ENCODE results near the gene ITCH. TPM values are rescaled to one million over a fixed set of nuclear protein-coding genes. Genes with fewer than 3 reads are reported as not detected.
"Not testable (repeated sequence)": the region's sequence is repeated elsewhere in the genome, so short reads cannot be mapped to it uniquely, and the experiment has no call there.

ITCH gene
- total and polyA plus RNA-seq, 11 donors: 6.0 to 49.0 (median 39.5) TPM

- peaks cover 2 to 57% (median 34%) of the 10 kb centered on the region in 12 donors for H3K4me1 ChIP-seq
Observed at GRCh38 chr20:34367155-34367554, 4.1 kb downstream of the ITCH start.

GRCh38 chr20:34367911-34368310 is 4.8 kb downstream of the ITCH start:
- peak overlapping the region in 2 of 12 donors; percentile 9 to 14 for H3K27ac ChIP-seq
- H3K36me3 ChIP-seq: peaks cover 0 to 45% (median 34%) of the 10 kb centered on the region in 9 donors
- WGBS, 4 donors: 85 to 88% (median 88%) methylated on average over 9 of the region's 9 CpGs
- H3K4me1 ChIP-seq: peaks cover 2 to 52% (median 32%) of the 10 kb centered on the region in 12 donors
- H3K27me3 ChIP-seq; H3K4me3 ChIP-seq; H3K9me3 ChIP-seq; ATAC-seq; intact Hi-C loops (cut with DNase I); DNase-seq: not testable (repeated sequence)

More at GRCh38 chr20:34367155-34367554, 4.1 kb downstream of the ITCH start:
- H3K27ac ChIP-seq: no peak overlapping the region
- no peaks in the 10 kb centered on the region for H3K27me3 ChIP-seq
- WGBS, 4 donors: 70 to 82% (median 80%) methylated on average over 5 of the region's 5 CpGs
- intact Hi-C loops (cut with DNase I): no loop called here
- no peaks in the 10 kb centered on the region for H3K9me3 ChIP-seq
- H3K4me3 ChIP-seq: no peak overlapping the region
- no peak for ATAC-seq
- DNase-seq: no peak
- peaks cover 0 to 40% (median 29%) of the 10 kb centered on the region in 9 donors for H3K36me3 ChIP-seq
- no peak for TF ChIP-seq POLR2A (IDR thresholded peaks at IDR 0.05)
- TF ChIP-seq CTCF (IDR thresholded peaks at IDR 0.05): no peak

- peak overlapping the region in 2 of 12 donors; percentile 9 to 14 for H3K27ac ChIP-seq
- ATAC-seq (no peak), DNase-seq (no peak)
- WGBS, 4 donors: 64 to 73% (median 69%) methylated on average over 4 of the region's 4 CpGs
- H3K36me3 ChIP-seq: peaks cover 0 to 52% (median 41%) of the 10 kb centered on the region in 9 donors
- H3K9me3 ChIP-seq: no peaks in the 10 kb centered on the region
- TF ChIP-seq CTCF (IDR thresholded peaks at IDR 0.05) (no peak), POLR2A (IDR thresholded peaks at IDR 0.05) (no peak)
- H3K4me1 ChIP-seq: peaks cover 2 to 52% (median 32%) of the 10 kb centered on the region in 12 donors
- no peaks in the 10 kb centered on the region for H3K27me3 ChIP-seq
- no peak overlapping the region for H3K4me3 ChIP-seq
- intact Hi-C loops (cut with DNase I): no loop called here
Observed at GRCh38 chr20:34368547-34368946, 5.5 kb downstream of the ITCH start.

- no peaks in the 10 kb centered on the region for H3K9me3 ChIP-seq
- peaks cover 0 to 58% (median 47%) of the 10 kb centered on the region in 9 donors for H3K36me3 ChIP-seq
- H3K4me1 ChIP-seq: peaks cover 1 to 48% (median 30%) of the 10 kb centered on the region in 12 donors
- WGBS, 4 donors: 65 to 98% (median 81%) methylated on average over 3 of the region's 3 CpGs
- no peak overlapping the region for H3K4me3 ChIP-seq
- TF ChIP-seq CTCF (IDR thresholded peaks at IDR 0.05) (no peak), POLR2A (IDR thresholded peaks at IDR 0.05) (no peak)
- no peak for ATAC-seq
- no peak for DNase-seq
- H3K27ac ChIP-seq: no peak overlapping the region
- intact Hi-C loops (cut with DNase I): no loop called here
- H3K27me3 ChIP-seq: no peaks in the 10 kb centered on the region
Observed at GRCh38 chr20:34369265-34369664, 6.2 kb downstream of the ITCH start.

GRCh38 chr20:34370062-34370461 is 7.0 kb downstream of the ITCH start:
- intact Hi-C loops (cut with DNase I): no loop called here
- no peak for DNase-seq
- H3K9me3 ChIP-seq: no peaks in the 10 kb centered on the region

More at GRCh38 chr20:34370062-34370461, 7.0 kb downstream of the ITCH start:
- peaks cover 0 to 66% (median 48%) of the 10 kb centered on the region in 9 donors for H3K36me3 ChIP-seq
- no peak overlapping the region for H3K4me3 ChIP-seq
- WGBS, 4 donors: 94 to 98% (median 96%) methylated on average over 6 of the region's 6 CpGs
- no peak for ATAC-seq
- no peaks in the 10 kb centered on the region for H3K27me3 ChIP-seq
- no peak for TF ChIP-seq CTCF (IDR thresholded peaks at IDR 0.05)
- no peak for TF ChIP-seq POLR2A (IDR thresholded peaks at IDR 0.05)
- no peak overlapping the region for H3K27ac ChIP-seq
- H3K4me1 ChIP-seq: peaks cover 0 to 44% (median 22%) of the 10 kb centered on the region in 12 donors
